Gastroesophageal sphincter (tissue), 4 donors: ENCODE results near the gene CCDC92. TPM values are rescaled to one million over a fixed set of nuclear protein-coding genes. Genes with fewer than 3 reads are reported as not detected.

Source experiments
- ATAC-seq: fragments of 150-250 bp; one replicate; pipeline ENCODE4 v1.9.1; 2016; ENCODE audit warnings: mild to moderate bottlenecking, moderate library complexity
- H3K27ac ChIP-seq, 4 donors: fragments of 200-600 bp; sonication (generic) in 3 of 4; 1 replicate in 3 of 4; 2 replicates in 1 of 4; pipeline ENCODE4 v1.5.1; 2016 to 2019
- H3K27me3 ChIP-seq: fragments of 200-600 bp; sonication (generic); one replicate; pipeline ENCODE4 v1.5.1; 2019
- H3K36me3 ChIP-seq, 2 donors: fragments of 200-600 bp; sonication (generic); one replicate each; pipeline ENCODE4 v1.5.1; 2019; ENCODE audit warnings: control low read depth in 1 of 2
- H3K4me1 ChIP-seq, 3 donors: fragments of 200-600 bp; sonication (generic); 1 replicate in 2 of 3; 2 replicates in 1 of 3; pipeline ENCODE4 v1.5.1; 2016 to 2019; ENCODE audit warnings: control low read depth in 2 of 3
- H3K4me3 ChIP-seq, 2 donors: fragments of 200-600 bp; sonication (generic); one replicate each; pipeline ENCODE4 v1.5.1; 2019; ENCODE audit warnings: mild to moderate bottlenecking in 1 of 2, moderate library complexity in 1 of 2
- H3K9me3 ChIP-seq, 3 donors: fragments of 200-600 bp; sonication (generic); one replicate each; pipeline ENCODE4 v1.5.1; 2017 to 2019; ENCODE audit warnings: control low read depth in 2 of 3
- CTCF ChIP-seq, 4 experiments: fragments of 200-600 bp in 2 of 4; fragments of 450-650 bp in 2 of 4; sonication (generic) in 1 of 4; IDR thresholded peaks; one replicate each; pipeline ENCODE4 v1.5.1; 2017 to 2019; ENCODE audit warnings: antibody characterized with exemption in 4 of 4, mild to moderate bottlenecking in 2 of 4, moderate library complexity in 2 of 4
- EP300 ChIP-seq: sonication (generic); formaldehyde crosslinking; IDR thresholded peaks from one replicate; pipeline ENCODE4 v1.6.1; 2017; ENCODE audit warnings: antibody characterized with exemption, mild to moderate bottlenecking
- POLR2A ChIP-seq, 2 donors: fragments of 450-650 bp; IDR thresholded peaks; one replicate each; pipeline ENCODE4 v1.6.1; 2017; ENCODE audit warnings: antibody characterized with exemption in 2 of 2, mild to moderate bottlenecking in 2 of 2, moderate library complexity in 1 of 2
- POLR2AphosphoS5 ChIP-seq: sonication (generic); formaldehyde crosslinking; IDR thresholded peaks from one replicate; pipeline ENCODE4 v1.6.1; 2017; ENCODE audit warnings: antibody characterized with exemption
- WGBS, 2 donors: methylation state at CpG; one replicate each; pipeline ENCODE4 v1.1.5; 2018; ENCODE audit warnings: low coverage in 1 of 2; 5-methylcytosine and 5-hydroxymethylcytosine counted together
- total RNA-seq, 4 donors: library from RNA; depleted of rRNA; stranded (reverse); fragments of >200 nt; gene quantifications; one replicate each; pipeline ENCODE4 v1.1.0, GENCODE V29; 2016

CCDC92 gene
- total RNA-seq, 4 donors from 2014 or later: 26.2 to 74.3 (median 34.2) TPM

- no peaks in the 10 kb centered on the region for H3K9me3 ChIP-seq
- no peak for ATAC-seq
- 50 to 100% methylated on average over 1 to 2 of the region's 2 CpGs for WGBS, 2 donors
- H3K4me1 ChIP-seq: peaks cover 0 to 21% (median 0%) of the 10 kb centered on the region in 3 donors
- TF ChIP-seq POLR2A (IDR thresholded peaks at IDR 0.05) (no peak), EP300 (no peak), POLR2AphosphoS5 (no peak), CTCF (IDR thresholded peaks at IDR 0.05) (no peak)
- H3K36me3 ChIP-seq: peaks cover 0 to 52% of the 10 kb centered on the region in 2 donors
- H3K27me3 ChIP-seq: no peaks in the 10 kb centered on the region
- no peak overlapping the region for H3K4me3 ChIP-seq
- no peak overlapping the region for H3K27ac ChIP-seq
Observed at GRCh38 chr12:123998344-123998990, 25.8 kb upstream of the CCDC92 start.

GRCh38 chr12:123997908-123998307, 25.3 kb upstream of the CCDC92 start:
- TF ChIP-seq POLR2AphosphoS5: no peak
- no peak for TF ChIP-seq EP300
- TF ChIP-seq CTCF (IDR thresholded peaks at IDR 0.05): no peak
- TF ChIP-seq POLR2A (IDR thresholded peaks at IDR 0.05): no peak
- Histone ChIP-seq H3K4me3 (no peak overlapping the region), H3K36me3 (peaks cover 0 to 54% of the 10 kb centered on the region in 2 donors), H3K9me3 (no peaks in the 10 kb centered on the region), H3K27me3 (no peaks in the 10 kb centered on the region), H3K27ac (no peak overlapping the region), H3K4me1 (peaks cover 0 to 20% (median 0%) of the 10 kb centered on the region in 3 donors)
- 50 to 64% methylated on average over 4 to 5 of the region's 5 CpGs for WGBS, 2 donors
- ATAC-seq: no peak

- Histone ChIP-seq H3K4me1 (peaks cover 0 to 20% (median 0%) of the 10 kb centered on the region in 3 donors), H3K4me3 (no peak overlapping the region), H3K36me3 (peaks cover 0 to 59% of the 10 kb centered on the region in 2 donors), H3K9me3 (no peaks in the 10 kb centered on the region), H3K27ac (no peak overlapping the region), H3K27me3 (no peaks in the 10 kb centered on the region)
- WGBS, 2 donors: 69 to 76% methylated on average over 6 of the region's 6 CpGs
- ATAC-seq: no peak
- TF ChIP-seq POLR2A (IDR thresholded peaks at IDR 0.05) (no peak), EP300 (no peak), POLR2AphosphoS5 (no peak), CTCF (IDR thresholded peaks at IDR 0.05) (no peak)
Observed at GRCh38 chr12:123997033-123997822, 24.6 kb upstream of the CCDC92 start.

- peaks cover 0 to 20% (median 0%) of the 10 kb centered on the region in 3 donors for H3K4me1 ChIP-seq
- peaks cover 0 to 60% of the 10 kb centered on the region in 2 donors for H3K36me3 ChIP-seq
- H3K9me3 ChIP-seq: no peaks in the 10 kb centered on the region
- H3K27me3 ChIP-seq: no peaks in the 10 kb centered on the region
- H3K27ac ChIP-seq: no peak overlapping the region
- no peak for ATAC-seq
- 75 to 78% methylated on average over 6 of the region's 6 CpGs for WGBS, 2 donors
- no peak overlapping the region for H3K4me3 ChIP-seq
- TF ChIP-seq POLR2A (IDR thresholded peaks at IDR 0.05) (no peak), POLR2AphosphoS5 (no peak), CTCF (IDR thresholded peaks at IDR 0.05) (no peak), EP300 (no peak)
Observed at GRCh38 chr12:123996581-123996980, 23.9 kb upstream of the CCDC92 start.
